ENCODE data around the gene CEP44.

GRCh38 chr4:174283507-174284471 is at the start of gene CEP44, which contains the start of gene FBXO8:
- peak; percentile 63; the same call in 1 of the 2 replicates for TF ChIP-seq POLR2AphosphoS5 (IDR thresholded peaks at IDR 0.05; ENCODE audit: low read depth, low read length)
- peak; percentile 76 for TF ChIP-seq POLR2A (IDR thresholded peaks at IDR 0.05; ENCODE audit: low read depth, low read length)
- TF ChIP-seq TAF1 (IDR thresholded peaks at IDR 0.05; ENCODE audit: low read depth, low read length): peak; percentile 49; the same call in 1 of the 2 replicates
- TF ChIP-seq SPI1 (IDR thresholded peaks at IDR 0.05; ENCODE audit: low read depth, low read length): no peak
